PC-3 (cell line): ENCODE measurements around the gene CARMIL1. TPM values are rescaled to one million over a fixed set of nuclear protein-coding genes. Genes with fewer than 3 reads are reported as not detected.

Experiments
- ATAC-seq: fragments of 200-7000 bp; cut with Tn5 transposase; 2 replicates; pipeline ENCODE4 v1.9.1; 2020; ENCODE audit warnings: mild to moderate bottlenecking, moderate library complexity
- BruUV-seq: library from RNA; stranded (reverse); fragments of 400-500 nt; replicated peaks from 2 replicates; lab custom pipeline; 2021; lab: Mats Ljungman, UMichigan
- CTCF ChIA-PET: fragments of 300-600 bp; sonication (Branson Sonifier 250); formaldehyde crosslinking; loops from one replicate; lab custom pipeline; 2022; ENCODE audit warnings: antibody characterized with exemption; lab: Charles Lee
- POLR2A ChIA-PET: fragments of 300-600 bp; sonication (Branson Sonifier 250); formaldehyde crosslinking; loops from one replicate; lab custom pipeline; 2022; ENCODE audit warnings: antibody characterized with exemption; ENCODE audit not compliant: unreplicated experiment; lab: Charles Lee
- DNase-seq: peaks from one replicate; pipeline ENCODE4 v3.0.0-alpha.2; 2015
- H2AFZ ChIP-seq: fragments of 300-600 bp; sonication (generic); 2 replicates; pipeline ENCODE4 v1.6.0; 2016; ENCODE audit warnings: antibody characterized with exemption, low read length
- H3F3A ChIP-seq: fragments of 300-600 bp; sonication (generic); one replicate; pipeline ENCODE4 v1.6.0; 2017; ENCODE audit warnings: antibody characterized with exemption, low read length, control low read depth, mild to moderate bottlenecking; ENCODE audit not compliant: unreplicated experiment
- H3K27ac ChIP-seq: fragments of 300-600 bp; sonication (generic); 2 replicates; pipeline ENCODE4 v1.5.1; 2016; ENCODE audit warnings: mild to moderate bottlenecking, low read length
- H3K27me3 ChIP-seq: fragments of 300-600 bp; sonication (generic); 2 replicates; pipeline ENCODE4 v1.6.1; 2016; ENCODE audit warnings: low read length, mixed read lengths
- H3K36me3 ChIP-seq: fragments of 300-600 bp; sonication (generic); 2 replicates; pipeline ENCODE4 v1.6.1; 2016; ENCODE audit warnings: low read depth, mixed run types, low read length, mixed read lengths
- H3K4me1 ChIP-seq: fragments of 300-600 bp; sonication (generic); 2 replicates; pipeline ENCODE4 v1.5.1; 2016; ENCODE audit warnings: low read length; ENCODE audit not compliant: insufficient read depth
- H3K4me2 ChIP-seq: fragments of 300-600 bp; sonication (generic); 2 replicates; pipeline ENCODE4 v1.6.0; 2016; ENCODE audit warnings: low read length
- H3K4me3 ChIP-seq: fragments of 300-600 bp; sonication (generic); 2 replicates; pipeline ENCODE4 v1.5.1; 2016; ENCODE audit warnings: mild to moderate bottlenecking, low read length, mixed read lengths
- H3K79me2 ChIP-seq: fragments of 300-600 bp; sonication (generic); 2 replicates; pipeline ENCODE4 v1.6.1; 2017; ENCODE audit warnings: low read length, mixed read lengths
- H3K9ac ChIP-seq: fragments of 300-600 bp; sonication (generic); 2 replicates; pipeline ENCODE4 v1.6.0; 2016; ENCODE audit warnings: mild to moderate bottlenecking, low read length
- H3K9me2 ChIP-seq: fragments of 300-600 bp; sonication (generic); replicated peaks from 2 replicates; pipeline ENCODE4 v1.6.1; 2016; ENCODE audit warnings: mixed run types, low read length, mixed read lengths
- H3K9me3 ChIP-seq: fragments of 300-600 bp; sonication (generic); 2 replicates; pipeline ENCODE4 v1.6.1; 2016; ENCODE audit warnings: low read length, mixed read lengths
- H4K20me1 ChIP-seq: fragments of 300-600 bp; sonication (generic); 2 replicates; pipeline ENCODE4 v1.6.1; 2016; ENCODE audit warnings: low read length, mixed read lengths
- EZH2 ChIP-seq: fragments of 300-600 bp; sonication (generic); IDR thresholded peaks from one replicate; pipeline ENCODE4 v1.6.1; 2017; ENCODE audit warnings: antibody characterized with exemption, mild to moderate bottlenecking, low read length; ENCODE audit not compliant: unreplicated experiment
- EZH2phosphoT487 ChIP-seq: fragments of 300-600 bp; sonication (generic); IDR thresholded peaks from 2 replicates; pipeline ENCODE4 v1.6.1; 2018; ENCODE audit warnings: mild to moderate bottlenecking, antibody characterized with exemption, low read length, borderline replicate concordance
- intact Hi-C: fragments of 100-400 bp; cut with micrococcal nuclease; formaldehyde crosslinking; loops from 2 replicates; pipeline ENCODE4 v1.9.0; 2023
- total RNA-seq: library from RNA; depleted of rRNA; stranded (reverse); fragments of >200 nt; gene quantifications from 2 replicates; pipeline ENCODE4 v1.2.3, GENCODE V29; 2014
- TF ChIP-seq, protein P1 (sequence below): fragments of 300-600 bp; sonication (generic); conservative IDR thresholded peaks from 2 replicates; pipeline ENCODE4 v1.5.1; 2017; ENCODE audit warnings: antibody characterized with exemption, low read depth, mild to moderate bottlenecking, low read length

Gene CARMIL1
- total RNA-seq, 1 experiment from 2014 or later, result 22.0 TPM

DNA sequence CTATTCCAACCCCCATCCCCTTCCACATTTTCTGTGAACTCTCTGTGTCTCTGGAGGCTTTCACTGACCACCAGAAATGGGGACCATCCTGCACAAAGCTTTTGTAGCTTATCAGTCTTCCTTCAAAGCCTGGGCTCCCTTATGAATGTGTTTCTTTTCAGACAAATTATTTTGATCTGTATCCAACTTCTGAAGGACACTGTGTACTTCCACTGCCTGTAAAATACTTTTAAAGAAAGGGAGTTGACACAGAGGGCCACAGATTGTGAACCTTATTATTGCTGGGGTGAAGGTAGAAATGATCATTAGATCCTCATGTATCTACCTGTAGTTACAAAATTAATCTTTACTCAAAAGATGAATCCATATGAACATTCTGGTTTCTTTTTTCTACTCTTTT, 135.6 kb downstream of the CARMIL1 start:
- H3K4me2 ChIP-seq, result no peak overlapping the region
- peaks cover 22% of the 10 kb centered on the region for H3K4me1 ChIP-seq
- BruUV-seq, result no TSS peak
- no peaks in the 10 kb centered on the region for H4K20me1 ChIP-seq
- DNase-seq (no peak), ATAC-seq (no peak)
- H3K27ac ChIP-seq, result no peak overlapping the region
- TF ChIP-seq, protein P1, sequence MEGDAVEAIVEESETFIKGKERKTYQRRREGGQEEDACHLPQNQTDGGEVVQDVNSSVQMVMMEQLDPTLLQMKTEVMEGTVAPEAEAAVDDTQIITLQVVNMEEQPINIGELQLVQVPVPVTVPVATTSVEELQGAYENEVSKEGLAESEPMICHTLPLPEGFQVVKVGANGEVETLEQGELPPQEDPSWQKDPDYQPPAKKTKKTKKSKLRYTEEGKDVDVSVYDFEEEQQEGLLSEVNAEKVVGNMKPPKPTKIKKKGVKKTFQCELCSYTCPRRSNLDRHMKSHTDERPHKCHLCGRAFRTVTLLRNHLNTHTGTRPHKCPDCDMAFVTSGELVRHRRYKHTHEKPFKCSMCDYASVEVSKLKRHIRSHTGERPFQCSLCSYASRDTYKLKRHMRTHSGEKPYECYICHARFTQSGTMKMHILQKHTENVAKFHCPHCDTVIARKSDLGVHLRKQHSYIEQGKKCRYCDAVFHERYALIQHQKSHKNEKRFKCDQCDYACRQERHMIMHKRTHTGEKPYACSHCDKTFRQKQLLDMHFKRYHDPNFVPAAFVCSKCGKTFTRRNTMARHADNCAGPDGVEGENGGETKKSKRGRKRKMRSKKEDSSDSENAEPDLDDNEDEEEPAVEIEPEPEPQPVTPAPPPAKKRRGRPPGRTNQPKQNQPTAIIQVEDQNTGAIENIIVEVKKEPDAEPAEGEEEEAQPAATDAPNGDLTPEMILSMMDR, result no peak
- no peak for TF ChIP-seq EZH2phosphoT487
- TF ChIP-seq EZH2, result no peak
- no peaks in the 10 kb centered on the region for H3K27me3 ChIP-seq
- no peaks in the 10 kb centered on the region for H3K9me3 ChIP-seq
- ChIA-PET POLR2A (no interaction called here), CTCF (no interaction called here)
- no peaks in the 10 kb centered on the region for H3K9me2 ChIP-seq
- no peak overlapping the region for H3K9ac ChIP-seq
- intact Hi-C loops, result no loop called here
- H3K36me3 ChIP-seq, result no peaks in the 10 kb centered on the region
- H3F3A ChIP-seq, result peaks cover 3% of the 10 kb centered on the region
- H2AFZ ChIP-seq, result no peak overlapping the region
- no peak overlapping the region for H3K4me3 ChIP-seq
- peaks cover 23% of the 10 kb centered on the region for H3K79me2 ChIP-seq

DNA sequence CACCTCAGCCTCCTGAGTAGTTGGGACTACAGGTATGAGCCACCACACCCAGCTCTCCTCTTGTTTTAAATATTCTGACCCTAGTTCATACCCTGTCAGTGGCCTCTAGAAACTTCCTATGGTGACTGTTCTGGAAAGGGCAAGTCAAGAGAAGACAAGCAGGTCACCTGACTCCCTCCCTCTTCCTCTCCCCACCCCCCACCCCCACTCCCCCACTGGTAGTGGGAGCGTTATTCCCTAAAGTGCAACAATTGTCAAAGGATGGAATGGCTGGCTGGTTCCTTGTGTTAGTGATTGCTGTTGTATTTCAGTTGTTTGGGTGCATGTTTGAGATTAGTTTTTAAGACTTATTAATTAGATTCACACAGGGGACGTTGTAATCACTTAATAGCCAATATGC, 136.1 kb downstream of the CARMIL1 start:
- Histone ChIP-seq H3K9me2 (no peaks in the 10 kb centered on the region), H3K9me3 (no peaks in the 10 kb centered on the region), H3K9ac (no peak overlapping the region), H3K36me3 (no peaks in the 10 kb centered on the region), H3K79me2 (peaks cover 23% of the 10 kb centered on the region), H3K4me2 (no peak overlapping the region), H3F3A (peaks cover 3% of the 10 kb centered on the region), H3K27me3 (no peaks in the 10 kb centered on the region), H3K27ac (no peak overlapping the region), H4K20me1 (no peaks in the 10 kb centered on the region), H3K4me3 (no peak overlapping the region), H3K4me1 (peaks cover 22% of the 10 kb centered on the region), H2AFZ (no peak overlapping the region)
- TF ChIP-seq EZH2phosphoT487, result no peak
- TF ChIP-seq, protein P1, result no peak
- TF ChIP-seq EZH2, result no peak
- intact Hi-C loops, result no loop called here
- CTCF ChIA-PET, result no interaction called here
- no peak for DNase-seq
- BruUV-seq, result no TSS peak
- POLR2A ChIA-PET, result no interaction called here
- ATAC-seq, result no peak

DNA sequence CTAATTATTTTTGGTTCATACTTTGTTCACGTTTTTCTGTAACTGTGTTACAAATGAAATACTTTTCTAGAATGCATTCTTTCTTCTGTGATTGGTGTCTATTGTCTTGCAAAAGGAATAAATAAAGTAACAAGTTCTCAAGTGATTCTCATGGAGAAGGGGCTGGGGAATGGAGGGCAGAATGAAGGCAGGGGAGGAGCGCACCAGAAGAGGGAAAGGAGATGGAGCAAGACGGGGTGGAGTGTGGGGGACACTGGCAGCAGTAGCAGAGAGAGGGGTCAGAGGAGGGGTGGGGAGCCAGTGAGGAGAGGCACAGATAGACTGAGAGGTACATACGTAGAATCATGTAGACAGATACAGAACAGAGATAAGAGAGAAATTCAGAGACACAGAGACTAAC, 136.5 kb downstream of the CARMIL1 start:
- no peak for TF ChIP-seq EZH2phosphoT487
- TF ChIP-seq EZH2, result no peak
- TF ChIP-seq, protein P1, result no peak
- Histone ChIP-seq H3K4me1 (peaks cover 22% of the 10 kb centered on the region), H3F3A (peaks cover 3% of the 10 kb centered on the region), H3K79me2 (peaks cover 23% of the 10 kb centered on the region), H4K20me1 (no peaks in the 10 kb centered on the region), H3K9me2 (no peaks in the 10 kb centered on the region), H3K9ac (no peak overlapping the region), H2AFZ (no peak overlapping the region), H3K4me2 (no peak overlapping the region), H3K4me3 (no peak overlapping the region), H3K36me3 (no peaks in the 10 kb centered on the region), H3K9me3 (no peaks in the 10 kb centered on the region), H3K27me3 (no peaks in the 10 kb centered on the region), H3K27ac (no peak overlapping the region)
- ChIA-PET CTCF (no interaction called here), POLR2A (no interaction called here)
- no TSS peak for BruUV-seq
- no peak for DNase-seq
- intact Hi-C loops, result no loop called here
- no peak for ATAC-seq
